Vagina (tissue), 2 donors: ENCODE results near the gene KIRREL3. TPM values are rescaled to one million over a fixed set of nuclear protein-coding genes. Genes with fewer than 3 reads are reported as not detected.
A peak's percentile ranks its signal among the peaks of the same experiment; 100 is the strongest.

Experiments
- DNase-seq, 2 donors: peaks; one replicate each; pipeline ENCODE4 v3.0.0-alpha.2; 2017; ENCODE audit errors: extremely low spot score in 2 of 2
- H3K27ac ChIP-seq: fragments of 200-600 bp; sonication (generic); one replicate; pipeline ENCODE4 v1.5.1; 2019
- H3K27me3 ChIP-seq: fragments of 200-600 bp; sonication (generic); one replicate; pipeline ENCODE4 v1.5.1; 2019
- H3K36me3 ChIP-seq, 2 donors: fragments of 200-600 bp; sonication (generic); one replicate each; pipeline ENCODE4 v1.5.1; 2017 to 2019
- H3K4me1 ChIP-seq: fragments of 200-600 bp; sonication (generic); one replicate; pipeline ENCODE4 v1.5.1; 2019
- H3K4me3 ChIP-seq, 2 donors: fragments of 200-600 bp; sonication (generic); 1 replicate in 1 of 2; 2 replicates in 1 of 2; pipeline ENCODE4 v1.5.1; 2016 to 2019
- H3K9me3 ChIP-seq: fragments of 200-600 bp; sonication (generic); one replicate; pipeline ENCODE4 v1.5.1; 2019
- POLR2A ChIP-seq, 2 donors: fragments of 450-650 bp; IDR thresholded peaks; one replicate each; pipeline ENCODE4 v1.6.1; 2017; ENCODE audit warnings: antibody characterized with exemption in 2 of 2, mild to moderate bottlenecking in 2 of 2, moderate library complexity in 2 of 2
- POLR2AphosphoS5 ChIP-seq, 2 donors: sonication (generic); formaldehyde crosslinking; IDR thresholded peaks; one replicate each; pipeline ENCODE4 v1.9.0; 2017; ENCODE audit warnings: antibody characterized with exemption in 2 of 2, mild to moderate bottlenecking in 2 of 2, low read depth in 1 of 2; ENCODE audit not compliant: insufficient read depth in 1 of 2
- intact Hi-C: fragments of 100-400 bp; cut with DNase I; formaldehyde crosslinking; loops from one replicate; pipeline ENCODE4 v1.15.1; 2023
- total RNA-seq: library from RNA; depleted of rRNA; stranded (reverse); fragments of >200 nt; gene quantifications from one replicate; pipeline ENCODE4 v1.2.3, GENCODE V29; 2016
- TF ChIP-seq, protein P1 (sequence below), 3 experiments: fragments of 450-650 bp in 2 of 3; fragments of 200-600 bp in 1 of 3; sonication (generic) in 1 of 3; IDR thresholded peaks; one replicate each; pipeline ENCODE4 v1.5.1; 2017 to 2019; ENCODE audit warnings: antibody characterized with exemption in 3 of 3, mild to moderate bottlenecking in 2 of 3, moderate library complexity in 2 of 3

KIRREL3 gene
- total RNA-seq, 1 donor from 2014 or later: not detected

DNA sequence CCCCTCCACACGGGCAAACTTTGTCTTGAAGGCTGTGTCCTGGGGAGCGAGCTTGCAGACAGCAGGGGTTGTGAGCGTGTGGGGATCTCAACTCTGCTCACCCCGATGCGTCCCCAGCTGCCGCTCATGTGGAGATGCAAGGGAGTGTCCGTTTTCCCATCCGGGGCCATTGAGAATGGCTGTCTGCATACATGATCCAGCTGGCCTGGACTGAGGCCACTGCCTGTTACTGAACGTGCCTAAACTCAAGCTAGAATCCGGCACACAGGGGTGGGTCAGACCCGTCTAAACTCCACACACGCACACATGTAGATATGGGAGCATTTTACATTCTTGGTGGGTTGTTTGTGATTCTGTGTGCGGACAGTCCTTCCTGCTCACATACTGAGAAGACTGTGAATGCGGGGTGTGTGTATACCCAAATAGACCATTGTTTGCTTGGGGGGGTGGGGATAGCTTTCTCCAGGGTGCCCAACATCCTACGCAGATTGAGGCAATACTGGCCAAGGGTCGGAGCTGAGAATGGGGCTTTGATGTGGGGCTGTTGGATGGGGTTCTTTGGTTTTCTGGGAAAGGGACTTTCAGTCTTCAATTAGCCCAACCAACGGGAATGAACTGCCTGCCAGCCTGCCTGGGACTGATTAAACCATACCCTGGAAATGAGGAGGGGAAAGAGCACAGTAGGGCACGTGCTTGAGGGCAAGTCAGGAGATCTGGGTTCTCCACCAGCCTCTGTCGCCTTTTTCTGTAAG, 584.7 kb downstream of the KIRREL3 start:
- Histone ChIP-seq H3K36me3 (peaks cover 0 to 3% of the 10 kb centered on the region in 2 donors), H3K27me3 (no peaks in the 10 kb centered on the region), H3K4me3 (peak overlapping the region; percentile 50 to 52), H3K9me3 (no peaks in the 10 kb centered on the region), H3K27ac (peak overlapping the region; percentile 86), H3K4me1 (peaks cover 47% of the 10 kb centered on the region)
- intact Hi-C loops: loop anchor here (5.0 to 10.0 kb wide), 2 partner anchors 59 to 111 kb away; partner anchors contain the start of genes DCPS and ST3GAL4
- DNase-seq: no peak
- no peak for TF ChIP-seq POLR2A (IDR thresholded peaks at IDR 0.05)
- no peak for TF ChIP-seq POLR2AphosphoS5 (IDR thresholded peaks at IDR 0.05; ENCODE audit: insufficient read depth in 1 of 2, low read depth in 1 of 2)
- TF ChIP-seq, protein P1, sequence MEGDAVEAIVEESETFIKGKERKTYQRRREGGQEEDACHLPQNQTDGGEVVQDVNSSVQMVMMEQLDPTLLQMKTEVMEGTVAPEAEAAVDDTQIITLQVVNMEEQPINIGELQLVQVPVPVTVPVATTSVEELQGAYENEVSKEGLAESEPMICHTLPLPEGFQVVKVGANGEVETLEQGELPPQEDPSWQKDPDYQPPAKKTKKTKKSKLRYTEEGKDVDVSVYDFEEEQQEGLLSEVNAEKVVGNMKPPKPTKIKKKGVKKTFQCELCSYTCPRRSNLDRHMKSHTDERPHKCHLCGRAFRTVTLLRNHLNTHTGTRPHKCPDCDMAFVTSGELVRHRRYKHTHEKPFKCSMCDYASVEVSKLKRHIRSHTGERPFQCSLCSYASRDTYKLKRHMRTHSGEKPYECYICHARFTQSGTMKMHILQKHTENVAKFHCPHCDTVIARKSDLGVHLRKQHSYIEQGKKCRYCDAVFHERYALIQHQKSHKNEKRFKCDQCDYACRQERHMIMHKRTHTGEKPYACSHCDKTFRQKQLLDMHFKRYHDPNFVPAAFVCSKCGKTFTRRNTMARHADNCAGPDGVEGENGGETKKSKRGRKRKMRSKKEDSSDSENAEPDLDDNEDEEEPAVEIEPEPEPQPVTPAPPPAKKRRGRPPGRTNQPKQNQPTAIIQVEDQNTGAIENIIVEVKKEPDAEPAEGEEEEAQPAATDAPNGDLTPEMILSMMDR (IDR thresholded peaks at IDR 0.05): no peak

DNA sequence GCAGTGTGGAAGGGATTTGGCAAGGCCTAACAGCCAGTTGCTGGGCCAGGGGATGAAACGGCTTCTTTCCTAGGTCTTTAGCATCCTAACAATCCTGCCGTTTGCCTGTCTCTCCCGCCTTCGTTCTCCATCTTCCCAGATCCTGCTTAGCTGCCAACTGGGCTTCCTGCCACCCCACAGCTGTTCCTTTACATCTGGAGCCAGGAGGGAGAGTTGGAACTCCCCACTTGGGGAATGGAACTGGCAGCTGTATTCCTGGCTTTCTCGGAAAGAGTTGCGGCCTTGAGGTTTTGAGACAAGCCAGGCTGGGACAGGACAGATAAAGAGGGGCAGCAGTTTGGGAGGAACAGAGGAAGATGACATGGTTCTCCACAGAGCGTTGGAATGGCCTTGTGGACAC, 585.4 kb downstream of the KIRREL3 start:
- Histone ChIP-seq H3K27me3 (no peaks in the 10 kb centered on the region), H3K4me1 (peaks cover 53% of the 10 kb centered on the region), H3K9me3 (no peaks in the 10 kb centered on the region), H3K27ac (peak overlapping the region; percentile 86), H3K36me3 (peaks cover 0 to 3% of the 10 kb centered on the region in 2 donors), H3K4me3 (peak overlapping the region in 1 of 2 donors; percentile 52)
- intact Hi-C loops: loop anchor here (5.0 to 10.0 kb wide), 2 partner anchors 58 to 110 kb away; partner anchors contain the start of genes DCPS and ST3GAL4
- TF ChIP-seq, protein P1 (IDR thresholded peaks at IDR 0.05): no peak
- TF ChIP-seq POLR2AphosphoS5 (IDR thresholded peaks at IDR 0.05; ENCODE audit: insufficient read depth in 1 of 2, low read depth in 1 of 2) (no peak), POLR2A (IDR thresholded peaks at IDR 0.05) (no peak)
- DNase-seq: peak in 1 of 2 donors; percentile 98

DNA sequence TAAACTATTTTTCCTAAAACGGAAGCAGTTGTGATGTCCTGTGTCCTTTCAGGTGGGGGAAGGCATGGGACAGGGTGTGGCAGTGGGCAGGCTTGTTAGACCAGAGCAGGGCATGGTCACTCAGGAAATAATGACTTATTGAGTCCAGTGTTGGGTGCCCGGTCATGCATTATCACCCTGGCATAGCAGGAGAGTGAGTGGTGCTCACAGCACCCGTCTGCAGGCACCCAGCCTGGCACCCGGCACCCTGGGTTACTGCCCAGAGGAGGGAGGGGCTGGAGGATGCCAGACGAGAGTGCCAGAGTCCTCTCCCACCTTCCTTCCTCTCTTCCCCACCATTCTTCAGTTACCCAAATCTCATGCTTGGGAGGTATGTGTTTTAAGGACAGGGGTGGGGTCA, 586.0 kb downstream of the KIRREL3 start:
- H3K36me3 ChIP-seq: peaks cover 0 to 3% of the 10 kb centered on the region in 2 donors
- H3K27me3 ChIP-seq: no peaks in the 10 kb centered on the region
- DNase-seq: no peak
- H3K4me1 ChIP-seq: peaks cover 53% of the 10 kb centered on the region
- H3K27ac ChIP-seq: peak overlapping the region; percentile 86
- no peaks in the 10 kb centered on the region for H3K9me3 ChIP-seq
- intact Hi-C loops: loop anchor here (5.0 to 10.0 kb wide), 2 partner anchors 57 to 110 kb away; partner anchors contain the start of genes DCPS and ST3GAL4
- no peak for TF ChIP-seq POLR2AphosphoS5 (IDR thresholded peaks at IDR 0.05; ENCODE audit: insufficient read depth in 1 of 2, low read depth in 1 of 2)
- H3K4me3 ChIP-seq: no peak overlapping the region

DNA sequence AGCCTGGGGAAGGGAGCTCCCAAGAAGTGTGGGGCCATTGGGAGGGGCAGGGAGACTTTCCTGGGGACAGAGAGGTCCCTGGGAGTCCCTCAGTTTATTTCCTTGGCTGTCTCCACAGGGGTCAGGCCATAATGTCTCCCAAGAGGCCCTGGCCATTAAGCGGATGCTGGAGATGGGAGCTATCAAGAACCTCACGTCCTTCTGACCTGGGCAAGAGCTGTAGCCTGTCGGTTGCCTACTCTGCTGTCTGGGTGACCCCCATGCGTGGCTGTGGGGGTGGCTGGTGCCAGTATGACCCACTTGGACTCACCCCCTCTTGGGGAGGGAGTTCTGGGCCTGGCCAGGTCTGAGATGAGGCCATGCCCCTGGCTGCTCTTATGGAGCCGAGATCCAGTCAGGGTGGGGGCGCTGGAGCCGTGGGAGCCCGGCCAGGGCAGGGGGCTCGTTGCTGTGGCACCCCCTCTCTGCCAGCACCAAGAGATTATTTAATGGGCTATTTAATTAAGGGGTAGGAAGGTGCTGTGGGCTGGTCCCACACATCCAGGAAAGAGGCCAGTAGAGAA, 586.6 kb downstream of the KIRREL3 start:
- TF ChIP-seq, protein P1 (IDR thresholded peaks at IDR 0.05): no peak
- TF ChIP-seq POLR2AphosphoS5 (IDR thresholded peaks at IDR 0.05; ENCODE audit: insufficient read depth in 1 of 2, low read depth in 1 of 2) (no peak), POLR2A (IDR thresholded peaks at IDR 0.05) (no peak)
- Histone ChIP-seq H3K9me3 (no peaks in the 10 kb centered on the region), H3K27me3 (no peaks in the 10 kb centered on the region), H3K4me3 (no peak overlapping the region), H3K36me3 (peaks cover 0 to 8% of the 10 kb centered on the region in 2 donors), H3K27ac (peak overlapping the region; percentile 86), H3K4me1 (peaks cover 53% of the 10 kb centered on the region)
- intact Hi-C loops: loop anchor here (10.0 kb wide), 1 partner anchor 109 kb away; the partner anchor contains the start of gene DCPS
- no peak for DNase-seq

DNA sequence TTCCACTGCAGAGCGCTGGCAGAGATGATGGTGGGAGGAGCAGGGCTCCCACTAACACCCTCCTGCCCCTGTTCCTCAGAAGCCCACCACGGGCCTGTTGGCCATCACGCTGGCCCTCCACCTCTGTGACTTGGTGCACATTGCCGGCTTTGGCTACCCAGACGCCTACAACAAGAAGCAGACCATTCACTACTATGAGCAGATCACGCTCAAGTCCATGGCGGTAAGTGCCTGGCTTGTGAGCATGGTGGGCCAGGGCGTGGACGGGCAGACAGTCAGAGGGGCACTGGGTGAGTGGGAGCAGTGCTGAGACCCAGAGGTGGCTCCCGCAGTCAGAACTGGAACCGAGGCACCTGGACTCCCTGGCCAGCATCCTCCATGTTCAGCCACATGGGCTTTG, 587.1 kb downstream of the KIRREL3 start:
- intact Hi-C loops: loop anchor here (10.0 kb wide), 1 partner anchor 109 kb away; the partner anchor contains the start of gene DCPS
- no peak overlapping the region for H3K4me3 ChIP-seq

More for the DNA sequence above, 587.1 kb downstream of the KIRREL3 start:
- H3K4me1 ChIP-seq: peaks cover 53% of the 10 kb centered on the region
- TF ChIP-seq, protein P1 (IDR thresholded peaks at IDR 0.05): no peak
- TF ChIP-seq POLR2A (IDR thresholded peaks at IDR 0.05) (no peak), POLR2AphosphoS5 (IDR thresholded peaks at IDR 0.05; ENCODE audit: insufficient read depth in 1 of 2, low read depth in 1 of 2) (no peak)
- H3K36me3 ChIP-seq: peaks cover 0 to 12% of the 10 kb centered on the region in 2 donors
- peak overlapping the region; percentile 86 for H3K27ac ChIP-seq
- H3K9me3 ChIP-seq: no peaks in the 10 kb centered on the region
- DNase-seq: no peak
- H3K27me3 ChIP-seq: no peaks in the 10 kb centered on the region
